ENCODE results near the gene MED15. TPM values are rescaled to one million over a fixed set of nuclear protein-coding genes. Genes with fewer than 3 reads are reported as not detected.

MED15 gene
- total and polyA plus RNA-seq, 2 of the 4 experiments (the other 2 are of a cell fraction), result 19.0 to 68.8 TPM

- intact Hi-C loops (cut with micrococcal nuclease), result loop anchor here (5.0 kb wide), 1 partner anchor 42 kb away; no protein-coding TSS in a partner anchor
These were observed 7.6 kb upstream of the MED15 start for GRCh38 chr22:20499769-20500168.

More at GRCh38 chr22:20499769-20500168, 7.6 kb upstream of the MED15 start:
- Histone ChIP-seq H4K5ac (ENCODE audit: low read depth, low read length) (no peak overlapping the region), H3K4ac (ENCODE audit: low read depth, low read length) (no peak overlapping the region), H3K23ac (ENCODE audit: low read depth, low read length) (no peak overlapping the region), H3K4me2 (ENCODE audit: low read depth, low read length) (no peak overlapping the region), H3K4me1 (ENCODE audit: control insufficient read depth, insufficient read depth, low read length) (peaks cover 4% of the 10 kb centered on the region), H2AK5ac (ENCODE audit: low read depth, low read length) (no peak overlapping the region), H4K8ac (ENCODE audit: low read depth in 2 of 2, low read length in 2 of 2) (no peak overlapping the region), H2BK20ac (ENCODE audit: low read depth, low read length) (no peak overlapping the region), H3K27me3 (ENCODE audit: control insufficient read depth, insufficient read depth, low read length) (no peaks in the 10 kb centered on the region), H3K9me3 (ENCODE audit: control insufficient read depth, insufficient read depth, low read length) (no peaks in the 10 kb centered on the region), H3K79me1 (ENCODE audit: low read depth in 1 of 2, low read length in 2 of 2) (peaks cover 0 to 25% of the 10 kb centered on the region in 2 experiments), H2AFZ (replicated peaks; ENCODE audit: low read length, poor library complexity) (no peak overlapping the region), H2BK120ac (ENCODE audit: low read depth, low read length) (no peak overlapping the region), H3K36me3 (ENCODE audit: control insufficient read depth, insufficient read depth, low read length) (no peaks in the 10 kb centered on the region; the same call in 1 of the 2 replicates), H3K9me1 (ENCODE audit: insufficient read depth, low read length) (peaks cover 7% of the 10 kb centered on the region), H3K27ac (ENCODE audit: insufficient read depth, low read length) (no peak overlapping the region), H3K4me3 (ENCODE audit: insufficient read depth, low read depth, low read length) (no peak overlapping the region), H2BK15ac (ENCODE audit: low read depth, low read length) (no peak overlapping the region), H3K9ac (ENCODE audit: low read depth, low read length) (no peak overlapping the region), H3K18ac (ENCODE audit: low read depth, low read length) (no peak overlapping the region), H2AK9ac (replicated peaks; ENCODE audit: low read depth, low read length, poor library complexity) (no peak overlapping the region), H3K56ac (ENCODE audit: extremely low read depth, insufficient read depth, low read length) (no peak overlapping the region), H2BK5ac (ENCODE audit: low read depth, low read length, poor library complexity, severe bottlenecking) (no peak overlapping the region), H4K20me1 (ENCODE audit: insufficient read depth, low read length) (peaks cover 15% of the 10 kb centered on the region), H4K91ac (ENCODE audit: insufficient read depth, low read depth, low read length) (no peak overlapping the region), H3K14ac (replicated peaks; ENCODE audit: low read depth, low read length) (no peak overlapping the region)
- TF ChIP-seq SMC3 (IDR thresholded peaks at IDR 0.05; ENCODE audit: low read depth, low read length) (no peak), CTCF (conservative IDR thresholded peaks at IDR 0.05; ENCODE audit: low read depth, low read length) (no peak), MAFK (IDR thresholded peaks at IDR 0.05; ENCODE audit: low read depth, low read length) (no peak), MAZ (IDR thresholded peaks at IDR 0.05; ENCODE audit: borderline replicate concordance, low read depth, low read length) (no peak), CHD1 (IDR thresholded peaks at IDR 0.05; ENCODE audit: low read depth, low read length) (no peak), RCOR1 (IDR thresholded peaks at IDR 0.05; ENCODE audit: insufficient replicate concordance, low read length) (no peak), CEBPB (IDR thresholded peaks at IDR 0.05; ENCODE audit: low read depth, low read length) (no peak), FOS (IDR thresholded peaks at IDR 0.05; ENCODE audit: low read depth, low read length) (no peak), ELK1 (IDR thresholded peaks at IDR 0.05; ENCODE audit: borderline replicate concordance, low read depth, low read length) (no peak), MXI1 (IDR thresholded peaks at IDR 0.05; ENCODE audit: borderline replicate concordance, low read depth, low read length) (no peak), RFX5 (IDR thresholded peaks at IDR 0.05; ENCODE audit: low read depth, low read length) (no peak), POLR2A (IDR thresholded peaks at IDR 0.05; ENCODE audit: low read depth, low read length) (no peak), BHLHE40 (IDR thresholded peaks at IDR 0.05; ENCODE audit: low read depth, low read length) (no peak), USF2 (IDR thresholded peaks at IDR 0.05; ENCODE audit: low read depth, low read length) (no peak), RAD21 (IDR thresholded peaks at IDR 0.05; ENCODE audit: low read length) (no peak), NFE2L2 (IDR thresholded peaks at IDR 0.05; ENCODE audit: low read depth, low read length) (no peak)
- BruUV-seq (replicated peaks), result no TSS peak
- ATAC-seq (ENCODE audit: low read depth) (no peak), DNase-seq (no peak)
- POLR2A ChIA-PET (ENCODE audit: unreplicated experiment), result no interaction called here
- in situ Hi-C loops (cut with MboI; ENCODE audit: low sequenced_read_pairs) (no loop called here), dilution Hi-C loops (cut with HindIII; ENCODE audit: low sequenced_read_pairs, unreplicated experiment) (no loop called here)
- 77% methylated on average over 5 of the region's 7 CpGs; no CpG with 5 or more reads in 1 of the 2 experiments for WGBS, 2 experiments (ENCODE audit: extremely low coverage in 2 of 2, insufficient read length in 1 of 2)
- CTCF ChIA-PET, result interaction anchor here (0.7 kb wide), 1 partner anchor 81 kb away, joined by 4 read pairs; no protein-coding TSS in a partner anchor

Measured in IMR-90 (cell line).